Gastrocnemius medialis (tissue), 4 donors: ENCODE results near the gene FGF19.

ENCODE experiments used
- CTCF ChIP-seq, 5 experiments: fragments of 450-650 bp in 3 of 5; fragments of 200-600 bp in 2 of 5; sonication (generic) in 2 of 5; IDR thresholded peaks in 4 of 5; conservative IDR thresholded peaks in 1 of 5; 1 replicate in 4 of 5; 2 replicates in 1 of 5; pipeline ENCODE4 v1.5.1; 2016 to 2019; ENCODE audit warnings: antibody characterized with exemption in 5 of 5, mild to moderate bottlenecking in 3 of 5, moderate library complexity in 3 of 5
- POLR2A ChIP-seq, 2 donors: fragments of 450-650 bp; IDR thresholded peaks; one replicate each; pipeline ENCODE4 v1.6.1; 2017; ENCODE audit warnings: antibody characterized with exemption in 2 of 2, mild to moderate bottlenecking in 2 of 2, moderate library complexity in 2 of 2

GRCh38 chr11:69718912-69719311 lies 15.1 kb upstream of the FGF19 start:
- TF ChIP-seq POLR2A (IDR thresholded peaks at IDR 0.05) = no peak
- no peak for TF ChIP-seq CTCF (IDR thresholded peaks at IDR 0.05 in 4 of 5, conservative IDR thresholded peaks at IDR 0.05 in 1 of 5)
